SK-N-SH treated with all-trans-retinoic acid at 6 μM for 48 hours (cell line): ENCODE results near the gene IKZF1.

Source experiments
- ATAC-seq: fragments of 200-7000 bp; cut with Tn5 transposase; 3 replicates; pipeline ENCODE4 v1.9.1; 2020; ENCODE audit warnings: mild to moderate bottlenecking, moderate library complexity
- BACH2 ChIP-seq: fragments of 250-450 bp; sonication (Bioruptor Pico); IDR thresholded peaks from 2 replicates; pipeline ENCODE4 v1.9.0; 2021; ENCODE audit warnings: mild to moderate bottlenecking, borderline replicate concordance
- CREB5 ChIP-seq: fragments of 250-450 bp; sonication (Bioruptor Pico); IDR thresholded peaks from 2 replicates; pipeline ENCODE4 v1.5.1; 2020; ENCODE audit warnings: low read depth, mild to moderate bottlenecking, moderate library complexity
- CSDC2 ChIP-seq: fragments of 250-450 bp; sonication (Bioruptor Pico); IDR thresholded peaks from 2 replicates; pipeline ENCODE4 v1.5.0; 2020; ENCODE audit warnings: mild to moderate bottlenecking, moderate library complexity
- CSRNP3 ChIP-seq: fragments of 250-450 bp; sonication (Bioruptor Pico); IDR thresholded peaks from 2 replicates; pipeline ENCODE4 v1.5.1; 2021; ENCODE audit warnings: mild to moderate bottlenecking, moderate library complexity
- ESRRG ChIP-seq: fragments of 250-450 bp; sonication (Bioruptor Pico); IDR thresholded peaks from 2 replicates; pipeline ENCODE4 v1.6.1; 2021; ENCODE audit warnings: mild to moderate bottlenecking
- ISL1 ChIP-seq: fragments of 250-450 bp; sonication (Bioruptor Pico); IDR thresholded peaks from 2 replicates; pipeline ENCODE4 v2.1.2; 2022; ENCODE audit warnings: mild to moderate bottlenecking, moderate library complexity
- OSR1 ChIP-seq: fragments of 250-450 bp; sonication (Bioruptor Pico); IDR thresholded peaks from 2 replicates; pipeline ENCODE4 v1.8.0; 2022; ENCODE audit warnings: moderate library complexity, mild to moderate bottlenecking, inconsistent platforms
- PPARA ChIP-seq: fragments of 250-450 bp; sonication (Bioruptor Pico); IDR thresholded peaks from 2 replicates; pipeline ENCODE4 v1.5.0; 2020; ENCODE audit warnings: mild to moderate bottlenecking, borderline replicate concordance
- TCF4 ChIP-seq: fragments of 250-450 bp; sonication (Bioruptor Pico); IDR thresholded peaks from 2 replicates; pipeline ENCODE4 v1.8.0; 2021; ENCODE audit warnings: mild to moderate bottlenecking, moderate library complexity, borderline replicate concordance
- TOX ChIP-seq: fragments of 250-450 bp; sonication (Bioruptor Pico); IDR thresholded peaks from 2 replicates; pipeline ENCODE4 v1.8.0; 2021; ENCODE audit warnings: mild to moderate bottlenecking, moderate library complexity, borderline replicate concordance
- ZC3H10 ChIP-seq: fragments of 250-450 bp; sonication (Bioruptor Pico); IDR thresholded peaks from 2 replicates; pipeline ENCODE4 v1.5.1; 2021; ENCODE audit warnings: mild to moderate bottlenecking, moderate library complexity
- ZFP3 ChIP-seq: fragments of 250-450 bp; sonication (Bioruptor Pico); IDR thresholded peaks from 2 replicates; pipeline ENCODE4 v1.5.0; 2020; ENCODE audit warnings: mild to moderate bottlenecking, moderate library complexity
- ZFP30 ChIP-seq: fragments of 450-650 bp; formaldehyde crosslinking; IDR thresholded peaks from 2 replicates; pipeline ENCODE4 v1.5.0; 2022; ENCODE audit warnings: mild to moderate bottlenecking, moderate library complexity
- ZNF565 ChIP-seq: fragments of 450-650 bp; formaldehyde crosslinking; conservative IDR thresholded peaks from 2 replicates; pipeline ENCODE4 v1.5.0; 2020; ENCODE audit warnings: low read depth, mild to moderate bottlenecking, moderate library complexity
- ZNF70 ChIP-seq: fragments of 450-650 bp; formaldehyde crosslinking; IDR thresholded peaks from 2 replicates; pipeline ENCODE4 v1.5.0; 2020; ENCODE audit warnings: mild to moderate bottlenecking, moderate library complexity
- ZNF8 ChIP-seq: fragments of 450-650 bp; formaldehyde crosslinking; IDR thresholded peaks from 2 replicates; pipeline ENCODE4 v1.5.0; 2020; ENCODE audit warnings: mild to moderate bottlenecking, moderate library complexity
- TF ChIP-seq, protein P1 (sequence below): fragments of 250-450 bp; sonication (Bioruptor Pico); IDR thresholded peaks from 2 replicates; pipeline ENCODE4 v1.5.0; 2020; ENCODE audit warnings: mild to moderate bottlenecking, moderate library complexity
- TF ChIP-seq, protein P2 (sequence below): fragments of 250-450 bp; sonication (Bioruptor Pico); IDR thresholded peaks from 2 replicates; pipeline ENCODE4 v1.8.0; 2020; ENCODE audit warnings: mild to moderate bottlenecking, moderate library complexity, borderline replicate concordance

Gene IKZF1

DNA sequence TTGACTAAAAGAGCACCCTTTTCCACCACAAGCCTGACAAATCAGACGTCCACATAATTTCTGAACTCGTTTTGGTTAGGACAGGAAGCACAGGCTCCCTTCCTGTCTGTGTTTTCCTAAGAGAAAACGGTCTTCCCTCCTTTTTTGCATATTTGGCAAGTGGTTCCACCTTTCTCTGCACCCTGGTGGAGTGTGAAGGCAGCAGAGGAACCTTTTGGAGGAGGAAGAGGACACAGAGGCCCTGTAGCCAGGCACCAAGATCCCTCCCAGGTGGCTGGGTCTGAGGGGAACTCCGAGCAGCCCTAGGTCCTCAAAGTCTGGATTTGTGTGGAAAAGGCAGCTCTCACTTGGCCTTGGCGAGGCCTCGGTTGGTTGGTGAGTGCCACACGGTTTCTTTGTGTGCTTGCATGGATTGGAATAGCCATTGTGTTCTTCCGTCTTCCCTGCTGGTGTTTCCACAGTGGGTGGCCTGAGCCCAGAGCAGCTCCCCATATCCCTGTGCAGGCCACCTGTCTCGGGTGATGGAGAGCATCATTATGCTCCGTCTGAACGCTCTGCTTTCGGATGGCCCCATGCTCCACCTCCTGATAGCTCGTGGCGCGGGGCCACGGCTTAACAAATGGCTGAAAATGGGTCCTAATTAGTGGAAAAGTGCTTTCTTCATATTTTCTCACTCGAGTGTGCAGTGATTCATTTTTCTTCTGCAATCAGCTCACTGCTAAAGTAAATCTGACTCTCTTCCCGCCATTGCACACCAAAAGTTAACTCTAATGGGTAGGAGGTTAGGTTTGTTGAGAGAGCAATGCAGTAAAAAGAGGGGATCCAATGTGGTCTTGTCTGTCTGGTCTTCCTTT, 4.2 kb downstream of the IKZF1 start:
- no peak for TF ChIP-seq ZC3H10 (CRISPR knock-in tag)
- no peak for TF ChIP-seq ZFP30 (CRISPR knock-in tag)
- TF ChIP-seq, protein P1, sequence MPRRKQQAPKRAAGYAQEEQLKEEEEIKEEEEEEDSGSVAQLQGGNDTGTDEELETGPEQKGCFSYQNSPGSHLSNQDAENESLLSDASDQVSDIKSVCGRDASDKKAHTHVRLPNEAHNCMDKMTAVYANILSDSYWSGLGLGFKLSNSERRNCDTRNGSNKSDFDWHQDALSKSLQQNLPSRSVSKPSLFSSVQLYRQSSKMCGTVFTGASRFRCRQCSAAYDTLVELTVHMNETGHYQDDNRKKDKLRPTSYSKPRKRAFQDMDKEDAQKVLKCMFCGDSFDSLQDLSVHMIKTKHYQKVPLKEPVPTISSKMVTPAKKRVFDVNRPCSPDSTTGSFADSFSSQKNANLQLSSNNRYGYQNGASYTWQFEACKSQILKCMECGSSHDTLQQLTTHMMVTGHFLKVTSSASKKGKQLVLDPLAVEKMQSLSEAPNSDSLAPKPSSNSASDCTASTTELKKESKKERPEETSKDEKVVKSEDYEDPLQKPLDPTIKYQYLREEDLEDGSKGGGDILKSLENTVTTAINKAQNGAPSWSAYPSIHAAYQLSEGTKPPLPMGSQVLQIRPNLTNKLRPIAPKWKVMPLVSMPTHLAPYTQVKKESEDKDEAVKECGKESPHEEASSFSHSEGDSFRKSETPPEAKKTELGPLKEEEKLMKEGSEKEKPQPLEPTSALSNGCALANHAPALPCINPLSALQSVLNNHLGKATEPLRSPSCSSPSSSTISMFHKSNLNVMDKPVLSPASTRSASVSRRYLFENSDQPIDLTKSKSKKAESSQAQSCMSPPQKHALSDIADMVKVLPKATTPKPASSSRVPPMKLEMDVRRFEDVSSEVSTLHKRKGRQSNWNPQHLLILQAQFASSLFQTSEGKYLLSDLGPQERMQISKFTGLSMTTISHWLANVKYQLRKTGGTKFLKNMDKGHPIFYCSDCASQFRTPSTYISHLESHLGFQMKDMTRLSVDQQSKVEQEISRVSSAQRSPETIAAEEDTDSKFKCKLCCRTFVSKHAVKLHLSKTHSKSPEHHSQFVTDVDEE (CRISPR knock-in tag): no peak
- TF ChIP-seq PPARA (CRISPR knock-in tag): no peak
- TF ChIP-seq ZFP3 (CRISPR knock-in tag): no peak
- TF ChIP-seq CSRNP3 (CRISPR knock-in tag): no peak
- TF ChIP-seq OSR1: no peak
- no peak for TF ChIP-seq ZNF8 (CRISPR knock-in tag)
- ATAC-seq: no peak

- no peak for ATAC-seq
- TF ChIP-seq OSR1 (no peak), PPARA (CRISPR knock-in tag) (no peak)
- TF ChIP-seq, protein P1 (CRISPR knock-in tag): no peak
Measured at GRCh38 chr7:50309721-50310120, 5.2 kb downstream of the IKZF1 start.

DNA sequence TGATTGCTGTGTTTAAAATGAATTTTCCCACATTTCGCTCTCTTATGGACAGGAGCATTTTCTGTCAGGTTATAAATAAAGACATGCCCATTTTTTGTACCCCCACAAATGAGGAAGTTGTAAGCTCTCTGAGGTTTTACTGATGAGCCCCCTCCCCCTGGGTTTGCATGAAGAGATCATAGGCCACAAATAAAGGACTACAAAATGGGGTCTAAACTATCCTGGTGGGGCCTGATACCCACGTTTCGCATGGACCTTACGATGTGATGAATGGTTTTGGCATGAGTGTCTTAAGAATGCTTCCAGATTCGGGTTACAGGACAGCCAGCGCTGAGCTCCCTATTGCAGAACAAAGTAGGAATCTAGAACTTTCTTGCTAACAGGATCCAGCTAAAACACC, 5.8 kb downstream of the IKZF1 start:
- ATAC-seq: no peak
- TF ChIP-seq CSRNP3 (CRISPR knock-in tag) (no peak), ESRRG (CRISPR knock-in tag) (no peak), BACH2 (no peak), ZNF70 (CRISPR knock-in tag) (no peak), ISL1 (CRISPR knock-in tag) (no peak), CSDC2 (CRISPR knock-in tag) (no peak), TOX (CRISPR knock-in tag) (no peak), PPARA (CRISPR knock-in tag) (no peak), ZNF8 (CRISPR knock-in tag) (no peak)
- TF ChIP-seq, protein P2, sequence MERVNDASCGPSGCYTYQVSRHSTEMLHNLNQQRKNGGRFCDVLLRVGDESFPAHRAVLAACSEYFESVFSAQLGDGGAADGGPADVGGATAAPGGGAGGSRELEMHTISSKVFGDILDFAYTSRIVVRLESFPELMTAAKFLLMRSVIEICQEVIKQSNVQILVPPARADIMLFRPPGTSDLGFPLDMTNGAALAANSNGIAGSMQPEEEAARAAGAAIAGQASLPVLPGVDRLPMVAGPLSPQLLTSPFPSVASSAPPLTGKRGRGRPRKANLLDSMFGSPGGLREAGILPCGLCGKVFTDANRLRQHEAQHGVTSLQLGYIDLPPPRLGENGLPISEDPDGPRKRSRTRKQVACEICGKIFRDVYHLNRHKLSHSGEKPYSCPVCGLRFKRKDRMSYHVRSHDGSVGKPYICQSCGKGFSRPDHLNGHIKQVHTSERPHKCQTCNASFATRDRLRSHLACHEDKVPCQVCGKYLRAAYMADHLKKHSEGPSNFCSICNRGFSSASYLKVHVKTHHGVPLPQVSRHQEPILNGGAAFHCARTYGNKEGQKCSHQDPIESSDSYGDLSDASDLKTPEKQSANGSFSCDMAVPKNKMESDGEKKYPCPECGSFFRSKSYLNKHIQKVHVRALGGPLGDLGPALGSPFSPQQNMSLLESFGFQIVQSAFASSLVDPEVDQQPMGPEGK (CRISPR knock-in tag): no peak

- no peak for ATAC-seq
- TF ChIP-seq CREB5: no peak
- TF ChIP-seq ZNF70 (CRISPR knock-in tag): no peak
- no peak for TF ChIP-seq ZNF565 (CRISPR knock-in tag)
- no peak for TF ChIP-seq ZNF8 (CRISPR knock-in tag)
- no peak for TF ChIP-seq PPARA (CRISPR knock-in tag)
- TF ChIP-seq TCF4 (CRISPR knock-in tag): no peak
- no peak for TF ChIP-seq BACH2
- TF ChIP-seq CSRNP3 (CRISPR knock-in tag): no peak
- TF ChIP-seq OSR1: no peak
- TF ChIP-seq CSDC2 (CRISPR knock-in tag): no peak
- TF ChIP-seq ESRRG (CRISPR knock-in tag): no peak
- TF ChIP-seq ZFP3 (CRISPR knock-in tag): no peak
- TF ChIP-seq TOX (CRISPR knock-in tag): no peak
Measured at GRCh38 chr7:50310956-50311355, 6.4 kb downstream of the IKZF1 start.
